Left ventricle myocardium superior (tissue), 1 donor: Measurements from ENCODE around the gene TRAF3IP1. TPM values are rescaled to one million over a fixed set of nuclear protein-coding genes. Genes with fewer than 3 reads are reported as not detected.

Experiments
- ATAC-seq: fragments of 200-7000 bp; cut with Tn5 transposase; one replicate; pipeline ENCODE4 v1.9.1; 2020; ENCODE audit warnings: mild to moderate bottlenecking, moderate library complexity
- DNase-seq: peaks from one replicate; pipeline ENCODE4 v3.0.0-alpha.2; 2020
- intact Hi-C: fragments of 100-400 bp; cut with micrococcal nuclease; formaldehyde crosslinking; loops from one replicate; pipeline ENCODE4 v1.11.0; 2022
- total RNA-seq: library from RNA; stranded (reverse); fragmentation: NEBNext Ultra II Directional; extraction: Animal tissue kit (Norgen Biotek cat#: 25700); gene quantifications from one replicate; pipeline ENCODE4 v1.2.1, GENCODE V29; 2021
- donor health status: DM: no; HTN: yes; CAD: no; lungs with severe emphysema.

Gene TRAF3IP1
- total RNA-seq, 1 donor from 2014 or later, result 13.8 TPM

GRCh38 chr2:238418196-238418998, 98.1 kb downstream of the TRAF3IP1 start:
- no peak for ATAC-seq

GRCh38 chr2:238418999-238419546, 98.8 kb downstream of the TRAF3IP1 start:
- ATAC-seq (no peak), DNase-seq (no peak)
- intact Hi-C loops, result no loop called here

More at GRCh38 chr2:238418196-238418998, 98.1 kb downstream of the TRAF3IP1 start:
- no peak for DNase-seq
- intact Hi-C loops, result no loop called here

GRCh38 chr2:238420442-238420841, 100.1 kb downstream of the TRAF3IP1 start:
- ATAC-seq, result peak; percentile 53
- DNase-seq, result no peak

GRCh38 chr2:238420878-238421694, 100.8 kb downstream of the TRAF3IP1 start:
- ATAC-seq (peak; percentile 23), DNase-seq (no peak)
- intact Hi-C loops, result no loop called here

More at GRCh38 chr2:238420442-238420841, 100.1 kb downstream of the TRAF3IP1 start:
- intact Hi-C loops, result no loop called here

GRCh38 chr2:238421695-238422035, 101.3 kb downstream of the TRAF3IP1 start:
- intact Hi-C loops, result no loop called here
- DNase-seq, result no peak
- no peak for ATAC-seq

GRCh38 chr2:238422285-238422684, 102.0 kb downstream of the TRAF3IP1 start:
- DNase-seq (no peak), ATAC-seq (peak; percentile 8)
- intact Hi-C loops, result no loop called here

GRCh38 chr2:238422940-238423339, 102.6 kb downstream of the TRAF3IP1 start:
- intact Hi-C loops, result no loop called here
- ATAC-seq, result no peak
- DNase-seq, result no peak

GRCh38 chr2:238423561-238424312, 103.4 kb downstream of the TRAF3IP1 start:
- ATAC-seq (no peak), DNase-seq (no peak)
- intact Hi-C loops, result no loop called here

GRCh38 chr2:238424313-238424700, 104.0 kb downstream of the TRAF3IP1 start:
- intact Hi-C loops, result no loop called here

GRCh38 chr2:238425505-238425978, 105.2 kb downstream of the TRAF3IP1 start:
- intact Hi-C loops, result no loop called here
- ATAC-seq, result no peak

More at GRCh38 chr2:238424313-238424700, 104.0 kb downstream of the TRAF3IP1 start:
- ATAC-seq, result no peak
- no peak for DNase-seq

GRCh38 chr2:238425979-238426567, 105.8 kb downstream of the TRAF3IP1 start:
- ATAC-seq (peak; percentile 19), DNase-seq (no peak)
- intact Hi-C loops, result no loop called here

More at GRCh38 chr2:238425505-238425978, 105.2 kb downstream of the TRAF3IP1 start:
- DNase-seq, result no peak

- peak; percentile 88 for DNase-seq
- intact Hi-C loops, result no loop called here
- peak; percentile 89 for ATAC-seq
These were observed 106.5 kb downstream of the TRAF3IP1 start, which contains the start of gene ASB1 for GRCh38 chr2:238426568-238427434. Gene ASB1, plus strand, starts transcription at chr2:238426927. Its CDS starts 144 bp downstream, at chr2:238427071.

GRCh38 chr2:238427435-238428162, 107.3 kb downstream of the TRAF3IP1 start:
- peak; percentile 6 for ATAC-seq
- DNase-seq, result no peak
- intact Hi-C loops, result no loop called here

GRCh38 chr2:238428866-238429265, 108.5 kb downstream of the TRAF3IP1 start:
- ATAC-seq (no peak), DNase-seq (no peak)
- intact Hi-C loops, result no loop called here

- ATAC-seq, result no peak
- no peak for DNase-seq
- intact Hi-C loops, result no loop called here
These were observed 110.5 kb downstream of the TRAF3IP1 start for GRCh38 chr2:238430781-238431180.

- intact Hi-C loops, result no loop called here
- DNase-seq, result no peak
- no peak for ATAC-seq
These were observed 111.1 kb downstream of the TRAF3IP1 start for GRCh38 chr2:238431456-238431855.

GRCh38 chr2:238433300-238433915, 113.1 kb downstream of the TRAF3IP1 start:
- DNase-seq, result no peak

More at GRCh38 chr2:238433300-238433915, 113.1 kb downstream of the TRAF3IP1 start:
- intact Hi-C loops, result no loop called here
- no peak for ATAC-seq
